Hematopoietic multipotent progenitor cell treated with erythropoietin and hydrocortisone succinate and interleukin-3 and kit ligand, for 8 days (in vitro differentiated cells): Measurements from ENCODE around the gene MBOAT1.
"Not testable (repeated sequence)": the region's sequence is repeated elsewhere in the genome, so short reads cannot be mapped to it uniquely, and the experiment has no call there.

Experiments used
- DNase-seq: peaks from one replicate; pipeline ENCODE4 v3.0.0-alpha.2; 2015

Gene MBOAT1

GRCh38 chr6:20169119-20169557 is 43.1 kb downstream of the MBOAT1 start:
- peak; percentile 49 for DNase-seq

GRCh38 chr6:20168690-20169089 is 43.6 kb downstream of the MBOAT1 start:
- DNase-seq = no peak

- no peak for DNase-seq
Observed at GRCh38 chr6:20167601-20168000, 44.7 kb downstream of the MBOAT1 start.

- no peak for DNase-seq
Observed at GRCh38 chr6:20166210-20166609, 46.1 kb downstream of the MBOAT1 start.

GRCh38 chr6:20162515-20162914 is 49.8 kb downstream of the MBOAT1 start:
- no peak for DNase-seq

GRCh38 chr6:20160541-20161283 is 51.6 kb downstream of the MBOAT1 start:
- DNase-seq = no peak

GRCh38 chr6:20159781-20160540 is 52.3 kb downstream of the MBOAT1 start:
- DNase-seq = no peak

GRCh38 chr6:20159098-20159497 is 53.2 kb downstream of the MBOAT1 start:
- DNase-seq = no peak

GRCh38 chr6:20158676-20159075 is 53.6 kb downstream of the MBOAT1 start:
- DNase-seq = peak; percentile 53

GRCh38 chr6:20156824-20157223 is 55.4 kb downstream of the MBOAT1 start:
- DNase-seq = no peak

GRCh38 chr6:20154753-20155152 is 57.5 kb downstream of the MBOAT1 start:
- DNase-seq = no peak

GRCh38 chr6:20153194-20153593 is 59.1 kb downstream of the MBOAT1 start:
- DNase-seq = no peak

GRCh38 chr6:20148433-20148832 is 63.8 kb downstream of the MBOAT1 start:
- no peak for DNase-seq

GRCh38 chr6:20147469-20147868 is 64.8 kb downstream of the MBOAT1 start:
- DNase-seq = no peak

- not testable (repeated sequence) for DNase-seq
Observed at GRCh38 chr6:20146831-20147230, 65.4 kb downstream of the MBOAT1 start.

GRCh38 chr6:20146291-20146690 is 66.0 kb downstream of the MBOAT1 start:
- no peak for DNase-seq

- DNase-seq = no peak
Observed at GRCh38 chr6:20142866-20143265, 69.4 kb downstream of the MBOAT1 start.

GRCh38 chr6:20141931-20142330 is 70.3 kb downstream of the MBOAT1 start:
- DNase-seq = no peak

GRCh38 chr6:20139127-20139963 is 72.9 kb downstream of the MBOAT1 start:
- peak; percentile 15 for DNase-seq

GRCh38 chr6:20137837-20138236 is 74.4 kb downstream of the MBOAT1 start:
- no peak for DNase-seq

GRCh38 chr6:20137240-20137639 is 75.0 kb downstream of the MBOAT1 start:
- DNase-seq = no peak

GRCh38 chr6:20135677-20136268 is 76.5 kb downstream of the MBOAT1 start:
- DNase-seq = no peak

- no peak for DNase-seq
Observed at GRCh38 chr6:20134613-20135012, 77.7 kb downstream of the MBOAT1 start.
